ENCODE data around the gene RIN3.

Gene RIN3

GRCh38 chr14:92724516-92725340 is 211.1 kb downstream of the RIN3 start:
- H3K9me3 Mint-ChIP-seq = peaks cover 4% of the 10 kb centered on the region
- H3K36me3 Mint-ChIP-seq (ENCODE audit: low read depth) = peaks cover 10% of the 10 kb centered on the region
- no peak overlapping the region for H3K27ac Mint-ChIP-seq
- peaks cover 6% of the 10 kb centered on the region for H3K27me3 Mint-ChIP-seq
- H3K4me3 Mint-ChIP-seq = no peak overlapping the region
- peaks cover 12% of the 10 kb centered on the region for H3K4me1 Mint-ChIP-seq (ENCODE audit: low read depth)

- Mint-ChIP-seq H3K27me3 (peaks cover 12% of the 10 kb centered on the region), H3K4me1 (ENCODE audit: low read depth) (peaks cover 18% of the 10 kb centered on the region), H3K36me3 (ENCODE audit: low read depth) (peaks cover 17% of the 10 kb centered on the region), H3K27ac (no peak overlapping the region), H3K4me3 (no peak overlapping the region), H3K9me3 (peaks cover 4% of the 10 kb centered on the region)
These were observed 212.8 kb downstream of the RIN3 start for GRCh38 chr14:92726135-92726932.

GRCh38 chr14:92726933-92727262 is 213.3 kb downstream of the RIN3 start:
- H3K36me3 Mint-ChIP-seq (ENCODE audit: low read depth) = peaks cover 23% of the 10 kb centered on the region
- peaks cover 4% of the 10 kb centered on the region for H3K9me3 Mint-ChIP-seq
- peaks cover 17% of the 10 kb centered on the region for H3K27me3 Mint-ChIP-seq
- H3K27ac Mint-ChIP-seq = no peak overlapping the region
- H3K4me3 Mint-ChIP-seq = no peak overlapping the region
- peaks cover 18% of the 10 kb centered on the region for H3K4me1 Mint-ChIP-seq (ENCODE audit: low read depth)

- Mint-ChIP-seq H3K27me3 (peaks cover 24% of the 10 kb centered on the region), H3K4me1 (ENCODE audit: low read depth) (peaks cover 18% of the 10 kb centered on the region), H3K27ac (no peak overlapping the region), H3K4me3 (no peak overlapping the region), H3K36me3 (ENCODE audit: low read depth) (peaks cover 31% of the 10 kb centered on the region), H3K9me3 (peaks cover 4% of the 10 kb centered on the region)
These were observed 215.3 kb downstream of the RIN3 start for GRCh38 chr14:92728759-92729364.

GRCh38 chr14:92729634-92730358 is 216.2 kb downstream of the RIN3 start:
- Mint-ChIP-seq H3K4me3 (peak overlapping the region; percentile 63), H3K27me3 (peaks cover 24% of the 10 kb centered on the region), H3K27ac (peak overlapping the region; percentile 93), H3K4me1 (ENCODE audit: low read depth) (peaks cover 18% of the 10 kb centered on the region), H3K36me3 (ENCODE audit: low read depth) (peaks cover 31% of the 10 kb centered on the region), H3K9me3 (peaks cover 4% of the 10 kb centered on the region)

- no peak overlapping the region for H3K4me3 Mint-ChIP-seq
- peaks cover 23% of the 10 kb centered on the region for H3K27me3 Mint-ChIP-seq
- no peak overlapping the region for H3K27ac Mint-ChIP-seq
- peaks cover 3% of the 10 kb centered on the region for H3K9me3 Mint-ChIP-seq
- peaks cover 30% of the 10 kb centered on the region for H3K36me3 Mint-ChIP-seq (ENCODE audit: low read depth)
- H3K4me1 Mint-ChIP-seq (ENCODE audit: low read depth) = peaks cover 18% of the 10 kb centered on the region
These were observed 218.1 kb downstream of the RIN3 start for GRCh38 chr14:92731622-92732115.

GRCh38 chr14:92733007-92733406 is 219.4 kb downstream of the RIN3 start:
- Mint-ChIP-seq H3K9me3 (no peaks in the 10 kb centered on the region), H3K4me3 (no peak overlapping the region), H3K4me1 (ENCODE audit: low read depth) (peaks cover 26% of the 10 kb centered on the region), H3K36me3 (ENCODE audit: low read depth) (peaks cover 21% of the 10 kb centered on the region), H3K27ac (no peak overlapping the region), H3K27me3 (peaks cover 21% of the 10 kb centered on the region)

GRCh38 chr14:92734618-92735017 is 221.0 kb downstream of the RIN3 start:
- Mint-ChIP-seq H3K27me3 (peaks cover 20% of the 10 kb centered on the region), H3K4me3 (no peak overlapping the region), H3K27ac (no peak overlapping the region), H3K36me3 (ENCODE audit: low read depth) (peaks cover 21% of the 10 kb centered on the region), H3K4me1 (ENCODE audit: low read depth) (peaks cover 15% of the 10 kb centered on the region), H3K9me3 (no peaks in the 10 kb centered on the region)

- no peak overlapping the region for H3K27ac Mint-ChIP-seq
- H3K4me3 Mint-ChIP-seq = no peak overlapping the region
- H3K4me1 Mint-ChIP-seq (ENCODE audit: low read depth) = peaks cover 8% of the 10 kb centered on the region
- H3K36me3 Mint-ChIP-seq (ENCODE audit: low read depth) = peaks cover 17% of the 10 kb centered on the region
- H3K9me3 Mint-ChIP-seq = no peaks in the 10 kb centered on the region
- peaks cover 14% of the 10 kb centered on the region for H3K27me3 Mint-ChIP-seq
These were observed 221.8 kb downstream of the RIN3 start for GRCh38 chr14:92735344-92735743.

GRCh38 chr14:92737206-92737605 is 223.6 kb downstream of the RIN3 start:
- Mint-ChIP-seq H3K36me3 (ENCODE audit: low read depth) (peaks cover 5% of the 10 kb centered on the region), H3K27me3 (peaks cover 4% of the 10 kb centered on the region), H3K4me1 (ENCODE audit: low read depth) (peaks cover 7% of the 10 kb centered on the region), H3K4me3 (no peak overlapping the region), H3K9me3 (no peaks in the 10 kb centered on the region), H3K27ac (no peak overlapping the region)

- no peak overlapping the region for H3K27ac Mint-ChIP-seq
- H3K9me3 Mint-ChIP-seq = no peaks in the 10 kb centered on the region
- H3K4me3 Mint-ChIP-seq = no peak overlapping the region
- H3K27me3 Mint-ChIP-seq = peaks cover under 1% of the 10 kb centered on the region
- H3K4me1 Mint-ChIP-seq (ENCODE audit: low read depth) = peaks cover 7% of the 10 kb centered on the region
- H3K36me3 Mint-ChIP-seq (ENCODE audit: low read depth) = no peaks in the 10 kb centered on the region
These were observed 224.1 kb downstream of the RIN3 start for GRCh38 chr14:92737619-92738188.
